Coronary artery (tissue), 2 donors: ENCODE measurements around the gene FBXW7.

Source experiments
- DNase-seq: peaks from one replicate; pipeline ENCODE4 v3.0.0-alpha.2; 2017; ENCODE audit warnings: low spot score
- H3K27ac ChIP-seq, 2 donors: fragments of 200-600 bp; sonication (generic); one replicate each; pipeline ENCODE4 v1.5.1; 2016 to 2019
- H3K4me3 ChIP-seq: fragments of 200-600 bp; sonication (generic); 2 replicates; pipeline ENCODE4 v1.5.1; 2016; ENCODE audit warnings: mild to moderate bottlenecking, moderate library complexity
- TF ChIP-seq, protein P1 (sequence below): fragments of 200-600 bp; sonication (generic); IDR thresholded peaks from one replicate; pipeline ENCODE4 v1.5.1; 2019; ENCODE audit warnings: antibody characterized with exemption

FBXW7 gene

GRCh38 chr4:152334931-152335330 lies 201.0 kb downstream of the FBXW7 start:
- H3K4me3 ChIP-seq = no peak overlapping the region
- TF ChIP-seq, protein P1, sequence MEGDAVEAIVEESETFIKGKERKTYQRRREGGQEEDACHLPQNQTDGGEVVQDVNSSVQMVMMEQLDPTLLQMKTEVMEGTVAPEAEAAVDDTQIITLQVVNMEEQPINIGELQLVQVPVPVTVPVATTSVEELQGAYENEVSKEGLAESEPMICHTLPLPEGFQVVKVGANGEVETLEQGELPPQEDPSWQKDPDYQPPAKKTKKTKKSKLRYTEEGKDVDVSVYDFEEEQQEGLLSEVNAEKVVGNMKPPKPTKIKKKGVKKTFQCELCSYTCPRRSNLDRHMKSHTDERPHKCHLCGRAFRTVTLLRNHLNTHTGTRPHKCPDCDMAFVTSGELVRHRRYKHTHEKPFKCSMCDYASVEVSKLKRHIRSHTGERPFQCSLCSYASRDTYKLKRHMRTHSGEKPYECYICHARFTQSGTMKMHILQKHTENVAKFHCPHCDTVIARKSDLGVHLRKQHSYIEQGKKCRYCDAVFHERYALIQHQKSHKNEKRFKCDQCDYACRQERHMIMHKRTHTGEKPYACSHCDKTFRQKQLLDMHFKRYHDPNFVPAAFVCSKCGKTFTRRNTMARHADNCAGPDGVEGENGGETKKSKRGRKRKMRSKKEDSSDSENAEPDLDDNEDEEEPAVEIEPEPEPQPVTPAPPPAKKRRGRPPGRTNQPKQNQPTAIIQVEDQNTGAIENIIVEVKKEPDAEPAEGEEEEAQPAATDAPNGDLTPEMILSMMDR = no peak

GRCh38 chr4:152331042-152331441 lies 204.8 kb downstream of the FBXW7 start:
- H3K27ac ChIP-seq = no peak overlapping the region
- DNase-seq = no peak
- H3K4me3 ChIP-seq = no peak overlapping the region
- TF ChIP-seq, protein P1 = no peak

More at GRCh38 chr4:152334931-152335330, 201.0 kb downstream of the FBXW7 start:
- no peak overlapping the region for H3K27ac ChIP-seq
- no peak for DNase-seq

- no peak overlapping the region for H3K27ac ChIP-seq
- TF ChIP-seq, protein P1 = no peak
- DNase-seq = no peak
- H3K4me3 ChIP-seq = no peak overlapping the region
These were observed 207.3 kb downstream of the FBXW7 start for GRCh38 chr4:152328582-152328981.

DNA sequence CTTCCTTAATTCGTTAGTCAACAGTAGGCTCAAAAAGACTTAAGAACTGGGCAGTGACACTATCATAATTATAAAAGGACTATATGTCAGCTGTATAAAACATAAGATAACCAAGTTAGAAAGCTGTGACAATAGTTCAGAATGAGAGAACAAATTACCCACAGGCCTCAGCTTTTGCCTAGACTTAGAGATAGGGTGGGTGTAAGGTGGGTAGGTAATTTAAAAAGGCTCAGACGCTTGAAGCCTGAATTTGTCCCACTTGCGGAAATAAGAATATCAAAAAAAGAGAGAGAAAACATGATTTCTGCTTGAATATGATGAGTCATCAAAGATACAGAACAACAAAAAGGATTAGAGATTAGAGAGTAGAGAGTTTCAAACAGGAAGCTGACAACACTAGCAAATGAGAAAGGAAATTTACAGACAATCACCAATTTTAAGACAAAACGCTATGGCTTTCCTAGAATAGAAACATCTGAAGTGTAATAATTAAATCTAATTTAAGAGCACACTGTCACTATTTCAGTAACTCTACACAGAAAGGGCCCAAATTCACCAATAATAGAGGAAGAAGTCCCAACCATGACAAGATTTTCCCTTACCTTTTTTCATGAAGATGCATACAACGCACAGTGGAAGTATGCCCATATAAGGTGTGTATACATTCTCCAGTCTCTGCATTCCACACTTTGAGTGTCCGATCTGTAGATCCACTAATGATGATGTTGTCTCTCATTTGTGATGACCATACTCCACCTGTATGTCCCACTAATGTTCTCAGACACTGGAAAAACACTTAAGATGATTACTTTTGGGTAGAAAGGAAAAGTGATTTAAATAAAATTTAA lies 208.1 kb downstream of the FBXW7 start:
- no peak overlapping the region for H3K27ac ChIP-seq
- DNase-seq = no peak
- H3K4me3 ChIP-seq = no peak overlapping the region
- TF ChIP-seq, protein P1 = no peak

DNA sequence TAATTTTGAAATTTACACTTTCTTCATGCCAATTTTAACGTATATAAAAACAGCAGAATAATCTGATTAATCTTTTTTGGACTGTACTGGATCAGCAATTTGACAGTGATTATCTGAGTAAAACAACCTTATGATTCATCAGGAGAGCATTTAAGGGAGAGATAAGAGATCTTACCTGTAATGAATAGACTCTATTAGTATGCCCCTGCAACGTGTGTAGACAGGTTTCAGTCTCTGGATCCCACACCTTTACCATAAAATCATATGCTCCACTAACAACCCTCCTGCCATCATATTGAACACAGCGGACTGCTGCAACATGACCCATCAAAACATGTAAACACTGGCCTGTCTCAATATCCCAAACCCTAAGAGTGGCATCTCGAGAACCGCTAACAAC lies 210.1 kb downstream of the FBXW7 start:
- DNase-seq = no peak
- Histone ChIP-seq H3K27ac (no peak overlapping the region), H3K4me3 (no peak overlapping the region)
- TF ChIP-seq, protein P1 = no peak

- no peak for DNase-seq
- Histone ChIP-seq H3K27ac (no peak overlapping the region), H3K4me3 (no peak overlapping the region)
- TF ChIP-seq, protein P1 = no peak
These were observed 212.7 kb downstream of the FBXW7 start for GRCh38 chr4:152323221-152323620.

GRCh38 chr4:152322656-152323055 lies 213.2 kb downstream of the FBXW7 start:
- TF ChIP-seq, protein P1 = no peak
- H3K4me3 ChIP-seq = no peak overlapping the region
- no peak for DNase-seq
- H3K27ac ChIP-seq = no peak overlapping the region
